HUES48 (cell line): ENCODE results near the gene CREB5.

Experiments used
- H3K27ac ChIP-seq: one replicate; pipeline ENCODE4 v1.7.0; 2013; ENCODE audit warnings: low read depth, low read length, inconsistent platforms
- H3K27me3 ChIP-seq: 2 replicates; pipeline ENCODE4 v1.6.1; 2013; ENCODE audit warnings: mild to moderate bottlenecking, low read length; ENCODE audit not compliant: control insufficient read depth, insufficient read depth
- H3K36me3 ChIP-seq: 2 replicates; pipeline ENCODE4 v1.6.1; 2013; ENCODE audit warnings: low read length; ENCODE audit not compliant: control insufficient read depth, insufficient read depth
- H3K4me1 ChIP-seq: 2 replicates; pipeline ENCODE4 v1.6.1; 2013; ENCODE audit warnings: mild to moderate bottlenecking, low read length; ENCODE audit not compliant: control insufficient read depth, insufficient read depth
- H3K4me3 ChIP-seq: 2 replicates; pipeline ENCODE4 v1.5.1; 2013; ENCODE audit warnings: mild to moderate bottlenecking, low read depth, low read length
- H3K9ac ChIP-seq: 2 replicates; pipeline ENCODE4 v1.6.1; 2013; ENCODE audit warnings: mild to moderate bottlenecking, low read depth, low read length, moderate library complexity
- H3K9me3 ChIP-seq: 2 replicates; pipeline ENCODE4 v1.6.1; 2013; ENCODE audit warnings: low read length; ENCODE audit not compliant: control insufficient read depth, insufficient read depth

Gene CREB5

DNA sequence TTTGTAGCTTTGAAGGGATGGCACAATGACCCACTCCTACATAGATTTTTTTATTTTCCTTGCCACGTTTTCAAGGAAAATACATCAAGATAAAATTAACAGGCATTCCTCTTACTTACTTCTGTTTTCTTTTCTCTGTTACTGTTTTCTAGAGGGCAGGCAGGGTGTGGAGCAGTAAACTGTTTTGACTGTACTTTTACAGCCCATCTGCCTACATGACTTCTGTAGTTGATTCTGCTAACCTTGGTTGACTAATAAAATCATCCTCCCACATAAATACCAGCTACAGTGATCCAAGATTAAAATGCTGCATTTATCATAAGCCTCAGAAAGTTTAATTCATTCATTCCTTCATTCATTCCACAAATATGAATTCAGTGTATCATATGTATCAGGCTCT lies 387.3 kb downstream of the CREB5 start:
- no peak overlapping the region for H3K27ac ChIP-seq
- H3K4me3 ChIP-seq: no peak overlapping the region
- H3K36me3 ChIP-seq: no peaks in the 10 kb centered on the region
- H3K9me3 ChIP-seq: no peaks in the 10 kb centered on the region
- H3K27me3 ChIP-seq: peaks cover 7% of the 10 kb centered on the region; the same call in 1 of the 2 replicates
- H3K4me1 ChIP-seq: 0 out of 2 replicates have a peak, but pooled peaks cover under 1% of the 10 kb centered on the region
- H3K9ac ChIP-seq: no peak overlapping the region

DNA sequence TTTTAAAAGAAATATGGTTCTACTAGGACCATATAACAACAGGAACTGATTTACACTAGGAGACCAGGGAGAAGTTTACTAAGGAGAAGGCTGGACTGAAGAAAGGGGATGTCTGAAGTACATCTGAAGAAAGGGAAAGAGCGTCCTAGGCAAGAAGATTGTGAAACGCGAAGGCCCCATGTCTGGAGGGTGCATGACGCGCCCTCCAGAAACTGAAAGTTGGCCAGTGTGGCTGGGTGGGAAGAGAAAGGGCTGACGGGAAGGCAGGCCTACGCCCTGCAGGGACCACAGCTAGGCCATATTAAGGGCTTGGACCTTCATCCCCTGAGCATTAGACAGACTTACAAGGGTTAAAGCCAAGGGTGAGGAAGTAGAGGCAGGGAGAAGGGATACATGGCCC lies 387.8 kb downstream of the CREB5 start:
- H3K4me1 ChIP-seq: no peaks in the 10 kb centered on the region
- H3K27me3 ChIP-seq: peaks cover 4% of the 10 kb centered on the region; the same call in 1 of the 2 replicates
- H3K9me3 ChIP-seq: no peaks in the 10 kb centered on the region
- no peaks in the 10 kb centered on the region for H3K36me3 ChIP-seq
- H3K4me3 ChIP-seq: no peak overlapping the region
- H3K27ac ChIP-seq: no peak overlapping the region
- H3K9ac ChIP-seq: no peak overlapping the region

- H3K27ac ChIP-seq: no peak overlapping the region
- no peaks in the 10 kb centered on the region for H3K9me3 ChIP-seq
- no peak overlapping the region for H3K9ac ChIP-seq
- no peaks in the 10 kb centered on the region for H3K4me1 ChIP-seq
- no peak overlapping the region for H3K4me3 ChIP-seq
- H3K36me3 ChIP-seq: no peaks in the 10 kb centered on the region
- no peaks in the 10 kb centered on the region for H3K27me3 ChIP-seq
Observed at GRCh38 chr7:28802450-28802849, 390.1 kb downstream of the CREB5 start.

GRCh38 chr7:28804157-28804556 lies 391.8 kb downstream of the CREB5 start:
- no peak overlapping the region for H3K27ac ChIP-seq
- no peaks in the 10 kb centered on the region for H3K27me3 ChIP-seq
- H3K36me3 ChIP-seq: no peaks in the 10 kb centered on the region
- H3K9ac ChIP-seq: no peak overlapping the region
- H3K4me3 ChIP-seq: no peak overlapping the region
- peaks cover 3% of the 10 kb centered on the region; the same call in 1 of the 2 replicates for H3K4me1 ChIP-seq
- H3K9me3 ChIP-seq: no peaks in the 10 kb centered on the region

- Histone ChIP-seq H3K27me3 (no peaks in the 10 kb centered on the region), H3K27ac (peak overlapping the region; percentile 5), H3K4me3 (no peak overlapping the region), H3K36me3 (no peaks in the 10 kb centered on the region), H3K4me1 (peaks cover 3% of the 10 kb centered on the region; the same call in 1 of the 2 replicates), H3K9ac (no peak overlapping the region), H3K9me3 (no peaks in the 10 kb centered on the region)
Observed at GRCh38 chr7:28804990-28805389, 392.7 kb downstream of the CREB5 start.

- no peaks in the 10 kb centered on the region for H3K27me3 ChIP-seq
- H3K9me3 ChIP-seq: no peaks in the 10 kb centered on the region
- no peak overlapping the region for H3K27ac ChIP-seq
- H3K36me3 ChIP-seq: no peaks in the 10 kb centered on the region
- H3K4me1 ChIP-seq: peaks cover 3% of the 10 kb centered on the region; the same call in 1 of the 2 replicates
- H3K4me3 ChIP-seq: no peak overlapping the region
- no peak overlapping the region for H3K9ac ChIP-seq
Observed at GRCh38 chr7:28806841-28807240, 394.5 kb downstream of the CREB5 start.

GRCh38 chr7:28807396-28807994 lies 395.2 kb downstream of the CREB5 start:
- peaks cover 3% of the 10 kb centered on the region; the same call in 1 of the 2 replicates for H3K4me1 ChIP-seq
- H3K9ac ChIP-seq: no peak overlapping the region
- H3K27ac ChIP-seq: no peak overlapping the region
- no peaks in the 10 kb centered on the region for H3K36me3 ChIP-seq
- no peaks in the 10 kb centered on the region for H3K27me3 ChIP-seq
- H3K9me3 ChIP-seq: no peaks in the 10 kb centered on the region
- H3K4me3 ChIP-seq: no peak overlapping the region

DNA sequence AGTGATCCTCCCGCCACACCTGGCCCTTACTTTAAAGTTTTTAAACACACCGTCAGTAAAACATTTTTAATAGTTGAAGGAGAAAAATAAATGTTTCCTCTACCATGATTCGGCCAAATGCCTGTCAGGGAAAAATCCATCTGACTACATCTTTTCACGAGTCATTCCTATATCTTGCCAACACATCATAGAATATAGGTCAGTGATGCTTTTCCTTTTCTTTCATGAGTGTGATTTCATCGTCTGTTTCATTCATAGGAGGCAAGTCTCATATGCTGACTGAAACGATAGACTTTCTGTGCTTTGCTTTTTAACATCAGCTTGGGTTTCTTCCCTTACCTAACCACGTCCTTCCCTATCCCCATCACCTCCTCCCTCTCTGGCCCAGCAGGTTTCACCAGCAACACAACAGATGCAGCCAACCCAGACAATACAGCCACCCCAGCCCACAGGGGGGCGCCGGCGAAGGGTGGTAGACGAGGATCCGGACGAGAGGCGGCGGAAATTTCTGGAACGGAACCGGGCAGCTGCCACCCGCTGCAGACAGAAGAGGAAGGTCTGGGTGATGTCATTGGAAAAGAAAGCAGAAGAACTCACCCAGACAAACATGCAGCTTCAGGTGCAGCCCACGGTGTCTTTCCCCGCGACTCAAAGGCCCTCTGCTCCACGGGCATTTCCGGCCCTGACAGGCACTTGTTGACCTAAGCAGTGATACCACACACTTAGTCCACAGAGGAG lies 396.6 kb downstream of the CREB5 start:
- no peaks in the 10 kb centered on the region for H3K27me3 ChIP-seq
- H3K36me3 ChIP-seq: no peaks in the 10 kb centered on the region
- H3K9me3 ChIP-seq: no peaks in the 10 kb centered on the region
- H3K4me3 ChIP-seq: no peak overlapping the region
- H3K27ac ChIP-seq: no peak overlapping the region
- peaks cover 3% of the 10 kb centered on the region; the same call in 1 of the 2 replicates for H3K4me1 ChIP-seq
- H3K9ac ChIP-seq: no peak overlapping the region

- Histone ChIP-seq H3K27ac (no peak overlapping the region), H3K4me3 (no peak overlapping the region), H3K27me3 (no peaks in the 10 kb centered on the region), H3K9ac (no peak overlapping the region), H3K36me3 (no peaks in the 10 kb centered on the region), H3K4me1 (peaks cover 3% of the 10 kb centered on the region; the same call in 1 of the 2 replicates), H3K9me3 (no peaks in the 10 kb centered on the region)
Observed at GRCh38 chr7:28811008-28811407, 398.7 kb downstream of the CREB5 start.

- Histone ChIP-seq H3K9me3 (no peaks in the 10 kb centered on the region), H3K36me3 (no peaks in the 10 kb centered on the region), H3K4me3 (no peak overlapping the region), H3K4me1 (peaks cover 3% of the 10 kb centered on the region; the same call in 1 of the 2 replicates), H3K27me3 (no peaks in the 10 kb centered on the region), H3K9ac (no peak overlapping the region), H3K27ac (no peak overlapping the region)
Observed at GRCh38 chr7:28811701-28812430, 399.5 kb downstream of the CREB5 start.

DNA sequence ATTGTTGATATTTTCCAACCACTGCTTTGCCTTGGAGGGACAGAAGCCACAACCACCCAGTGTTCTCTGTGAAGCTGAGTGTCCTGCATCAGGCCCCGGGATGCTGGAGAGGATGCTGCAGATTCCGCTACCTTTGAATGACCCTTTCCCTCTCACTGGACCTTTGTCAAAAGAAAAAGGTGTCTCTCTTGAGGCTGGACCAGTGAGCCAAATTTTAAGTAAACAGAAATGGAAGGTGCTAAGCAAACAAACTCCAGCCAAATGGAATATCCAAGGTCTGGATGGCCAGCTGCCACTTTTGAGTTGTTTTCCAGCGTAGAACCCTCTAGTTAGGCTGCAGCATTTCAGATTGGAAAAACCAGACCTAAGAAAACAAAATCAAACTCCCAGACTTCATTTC lies 400.3 kb downstream of the CREB5 start:
- Histone ChIP-seq H3K4me1 (peaks cover 3% of the 10 kb centered on the region; the same call in 1 of the 2 replicates), H3K36me3 (no peaks in the 10 kb centered on the region), H3K27ac (no peak overlapping the region), H3K9me3 (no peaks in the 10 kb centered on the region), H3K4me3 (no peak overlapping the region), H3K27me3 (no peaks in the 10 kb centered on the region), H3K9ac (no peak overlapping the region)
